MM.1S (cell line): ENCODE results near the gene DENND5B.
"Not testable (repeated sequence)": the region's sequence is repeated elsewhere in the genome, so short reads cannot be mapped to it uniquely, and the experiment has no call there.

ENCODE experiments used
- DNase-seq: peaks from one replicate; pipeline ENCODE4 v3.0.0-alpha.2; 2015
- H2AFZ ChIP-seq: fragments of 300-600 bp; sonication (generic); 2 replicates; pipeline ENCODE4 v1.6.0; 2016; ENCODE audit warnings: antibody characterized with exemption, low read length
- H3F3A ChIP-seq: fragments of 300-600 bp; sonication (generic); 2 replicates; pipeline ENCODE4 v1.6.1; 2016; ENCODE audit warnings: mild to moderate bottlenecking, antibody characterized with exemption, low read length, moderate library complexity, mixed read lengths; ENCODE audit not compliant: insufficient read depth
- H3K27ac ChIP-seq: fragments of 300-600 bp; sonication (generic); 2 replicates; pipeline ENCODE4 v1.5.1; 2016; ENCODE audit warnings: mild to moderate bottlenecking, low read length
- H3K27me3 ChIP-seq: fragments of 300-600 bp; sonication (generic); replicated peaks from 2 replicates; pipeline ENCODE4 v1.6.0; 2016; ENCODE audit warnings: low read length; ENCODE audit not compliant: insufficient read depth
- H3K36me3 ChIP-seq: fragments of 300-600 bp; sonication (generic); replicated peaks from 2 replicates; pipeline ENCODE4 v1.6.1; 2016; ENCODE audit warnings: mild to moderate bottlenecking, low read length, mixed read lengths; ENCODE audit not compliant: insufficient read depth
- H3K4me1 ChIP-seq: fragments of 300-600 bp; sonication (generic); 2 replicates; pipeline ENCODE4 v1.6.1; 2016; ENCODE audit warnings: low read length, mixed read lengths
- H3K4me2 ChIP-seq: fragments of 300-600 bp; sonication (generic); 2 replicates; pipeline ENCODE4 v1.6.0; 2016; ENCODE audit warnings: low read depth, low read length
- H3K4me3 ChIP-seq: fragments of 300-600 bp; sonication (generic); 2 replicates; pipeline ENCODE4 v1.5.1; 2016; ENCODE audit warnings: low read length, mixed read lengths
- H3K79me2 ChIP-seq: fragments of 300-600 bp; sonication (generic); 2 replicates; pipeline ENCODE4 v1.6.1; 2016; ENCODE audit warnings: mixed run types, low read length, mixed read lengths
- H3K9ac ChIP-seq: fragments of 300-600 bp; sonication (generic); 2 replicates; pipeline ENCODE4 v1.6.1; 2016; ENCODE audit warnings: low read length, mixed read lengths
- H3K9me2 ChIP-seq: fragments of 300-600 bp; sonication (generic); replicated peaks from 2 replicates; pipeline ENCODE4 v1.6.1; 2016; ENCODE audit warnings: mild to moderate bottlenecking, low read length, mixed read lengths; ENCODE audit not compliant: insufficient read depth
- H3K9me3 ChIP-seq: fragments of 300-600 bp; sonication (generic); replicated peaks from 2 replicates; pipeline ENCODE4 v1.6.1; 2016; ENCODE audit warnings: mild to moderate bottlenecking, low read length, mixed read lengths; ENCODE audit not compliant: insufficient read depth
- H4K20me1 ChIP-seq: fragments of 300-600 bp; sonication (generic); 2 replicates; pipeline ENCODE4 v1.6.1; 2016; ENCODE audit warnings: mild to moderate bottlenecking, low read length, moderate library complexity, mixed read lengths; ENCODE audit not compliant: insufficient read depth
- CTCF ChIP-seq: fragments of 300-600 bp; sonication (generic); IDR thresholded peaks from 2 replicates; pipeline ENCODE4 v1.5.1; 2016; ENCODE audit warnings: antibody characterized with exemption, low read length, mixed read lengths
- EZH2 ChIP-seq: fragments of 300-600 bp; sonication (generic); optimal IDR thresholded peaks from 2 replicates; pipeline ENCODE3; 2017; ENCODE audit warnings: low read depth, mild to moderate bottlenecking, antibody characterized with exemption, low read length, mixed read lengths
- EZH2phosphoT487 ChIP-seq: fragments of 300-600 bp; sonication (generic); IDR thresholded peaks from 2 replicates; pipeline ENCODE4 v1.6.1; 2018; ENCODE audit warnings: antibody characterized with exemption, low read length

The DENND5B gene

GRCh38 chr12:31504625-31505222, 86.2 kb downstream of the DENND5B start:
- no peaks in the 10 kb centered on the region for H3K9me3 ChIP-seq
- H4K20me1 ChIP-seq: no peaks in the 10 kb centered on the region
- no peaks in the 10 kb centered on the region for H3K9me2 ChIP-seq
- no peaks in the 10 kb centered on the region for H3K27me3 ChIP-seq
- TF ChIP-seq CTCF (no peak), EZH2phosphoT487 (no peak), EZH2 (no peak)
- peaks cover 38% of the 10 kb centered on the region for H3K79me2 ChIP-seq
- H3K4me3 ChIP-seq: no peak overlapping the region
- no peak overlapping the region for H2AFZ ChIP-seq
- no peaks in the 10 kb centered on the region for H3K4me1 ChIP-seq
- no peaks in the 10 kb centered on the region for H3K36me3 ChIP-seq
- H3F3A ChIP-seq: no peaks in the 10 kb centered on the region
- H3K27ac ChIP-seq: no peak overlapping the region
- H3K4me2 ChIP-seq: no peak overlapping the region
- no peak for DNase-seq
- H3K9ac ChIP-seq: no peak overlapping the region

GRCh38 chr12:31501014-31501413, 89.9 kb downstream of the DENND5B start:
- H3F3A ChIP-seq, H3K4me2 ChIP-seq, DNase-seq, H4K20me1 ChIP-seq, H3K9me3 ChIP-seq, H3K27me3 ChIP-seq, H3K9ac ChIP-seq, H3K36me3 ChIP-seq, H2AFZ ChIP-seq, H3K27ac ChIP-seq, H3K9me2 ChIP-seq, H3K4me3 ChIP-seq: not testable (repeated sequence)
- peaks cover 30% of the 10 kb centered on the region for H3K79me2 ChIP-seq
- peaks cover 13% of the 10 kb centered on the region; the same call in 1 of the 2 replicates for H3K4me1 ChIP-seq

- Histone ChIP-seq H3K9me3 (no peaks in the 10 kb centered on the region), H4K20me1 (no peaks in the 10 kb centered on the region), H3K9me2 (no peaks in the 10 kb centered on the region), H3K4me3 (no peak overlapping the region), H3K36me3 (no peaks in the 10 kb centered on the region), H3K27ac (no peak overlapping the region), H3K27me3 (no peaks in the 10 kb centered on the region), H3K79me2 (peaks cover 22% of the 10 kb centered on the region; the same call in 1 of the 2 replicates), H3K4me2 (no peak overlapping the region), H3F3A (peaks cover 3% of the 10 kb centered on the region; the same call in 1 of the 2 replicates), H3K9ac (no peak overlapping the region), H3K4me1 (peaks cover 13% of the 10 kb centered on the region; the same call in 1 of the 2 replicates), H2AFZ (no peak overlapping the region)
- DNase-seq: no peak
- TF ChIP-seq EZH2: no peak
- no peak for TF ChIP-seq EZH2phosphoT487
- no peak for TF ChIP-seq CTCF
Observed at GRCh38 chr12:31499567-31499966, 91.4 kb downstream of the DENND5B start.

- Histone ChIP-seq H3K9me3 (no peaks in the 10 kb centered on the region), H4K20me1 (no peaks in the 10 kb centered on the region), H3K79me2 (peaks cover 22% of the 10 kb centered on the region; the same call in 1 of the 2 replicates), H3K9me2 (no peaks in the 10 kb centered on the region), H3K36me3 (no peaks in the 10 kb centered on the region), H3K9ac (no peak overlapping the region), H3K4me2 (0 out of 2 replicates have a peak overlapping the region, but pooled peaks have one; percentile 18), H3F3A (peaks cover 3% of the 10 kb centered on the region; the same call in 1 of the 2 replicates), H3K4me3 (no peak overlapping the region), H3K27me3 (no peaks in the 10 kb centered on the region), H2AFZ (no peak overlapping the region), H3K4me1 (peaks cover 13% of the 10 kb centered on the region; the same call in 1 of the 2 replicates), H3K27ac (no peak overlapping the region)
- TF ChIP-seq EZH2 (no peak), EZH2phosphoT487 (no peak), CTCF (no peak)
- no peak for DNase-seq
Observed at GRCh38 chr12:31498424-31498823, 92.5 kb downstream of the DENND5B start.
